TTC549 (cell line): ENCODE results near the gene CCDC38.
A peak's percentile ranks its signal among the peaks of the same experiment; 100 is the strongest.

Source experiments
- FAIRE-seq: peaks from 2 replicates; lab custom pipeline; 2012; peaks lifted over from hg19 to GRCh38; lab: Jason Lieb, UNC

Gene CCDC38

DNA sequence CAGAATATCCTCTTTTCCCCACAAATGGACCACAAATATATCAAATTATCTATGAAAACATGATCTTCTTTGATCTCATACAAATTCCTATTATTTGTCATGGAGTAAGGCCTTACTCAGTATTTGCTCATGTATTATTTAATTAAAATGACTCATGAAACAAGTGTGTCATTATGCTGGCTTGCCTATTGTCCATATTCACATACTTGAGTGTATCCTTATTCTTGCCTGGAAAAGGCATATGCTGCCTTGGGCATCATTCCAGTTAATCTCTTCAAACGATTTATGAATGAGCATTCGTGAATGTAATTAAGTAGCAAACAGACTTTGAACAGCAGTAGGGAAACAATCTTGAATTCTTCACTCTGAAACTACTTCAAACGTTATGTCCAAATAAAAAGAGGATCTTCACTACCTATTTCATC, 106.2 kb downstream of the CCDC38 start:
- FAIRE-seq: no peak

DNA sequence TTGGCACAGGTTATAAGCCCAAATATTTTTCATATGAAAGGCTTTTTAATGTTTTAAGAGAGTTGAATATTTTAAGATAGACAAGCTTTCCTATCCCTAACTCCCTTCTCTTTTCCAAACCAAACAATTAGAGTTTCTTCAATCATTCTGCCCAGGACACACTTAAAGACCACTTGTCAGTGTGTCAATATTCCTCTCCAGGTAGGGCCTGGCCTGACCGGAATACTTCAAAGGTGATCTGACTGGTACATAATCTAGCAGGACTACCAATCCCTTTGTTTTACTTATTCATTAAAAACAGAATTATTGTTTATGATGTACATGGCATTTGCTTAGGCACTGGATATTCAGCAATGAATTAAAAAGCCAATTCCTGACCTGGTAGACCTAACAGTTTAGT, 107.8 kb downstream of the CCDC38 start:
- FAIRE-seq: no peak

DNA sequence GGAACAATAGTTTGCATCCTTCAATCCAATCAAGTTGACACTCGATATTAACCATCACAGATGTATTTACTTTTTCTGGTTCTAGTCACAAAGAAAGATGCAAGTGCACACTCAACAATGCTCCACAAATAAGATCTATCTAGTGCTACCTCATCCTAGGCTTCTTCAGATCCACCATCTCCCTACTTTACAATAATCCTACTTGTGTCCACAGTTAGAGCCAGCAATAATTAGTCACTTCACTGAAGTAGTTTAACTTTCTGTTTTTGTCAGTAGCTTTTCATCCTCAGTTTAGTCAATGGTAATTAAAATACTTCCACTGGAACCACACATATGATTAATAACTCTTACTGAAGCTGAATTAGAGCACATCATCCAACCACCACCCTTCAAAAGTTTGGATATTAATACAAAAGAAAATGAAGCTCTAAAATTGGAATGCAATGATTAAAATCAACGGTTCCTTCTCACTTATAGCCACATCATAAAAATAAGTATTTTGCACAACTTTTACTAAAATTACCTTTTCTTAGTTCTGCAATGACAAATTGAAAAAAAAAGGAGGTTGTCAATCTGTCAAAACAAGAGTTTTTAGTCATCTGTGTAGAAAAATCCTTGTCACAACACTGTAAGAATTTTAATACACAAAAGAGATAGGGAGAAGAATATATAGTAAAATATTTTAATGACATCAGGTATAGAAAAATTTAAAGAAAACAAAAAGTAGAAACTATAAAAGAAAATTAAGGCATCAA, 111.9 kb downstream of the CCDC38 start:
- no peak for FAIRE-seq

GRCh38 chr12:95829395-95829794, 113.0 kb downstream of the CCDC38 start:
- no peak for FAIRE-seq

- peak; percentile 53 for FAIRE-seq
Observed at GRCh38 chr12:95820096-95820703, 122.2 kb downstream of the CCDC38 start.
